ENCODE data around the gene REL.

The REL gene

DNA sequence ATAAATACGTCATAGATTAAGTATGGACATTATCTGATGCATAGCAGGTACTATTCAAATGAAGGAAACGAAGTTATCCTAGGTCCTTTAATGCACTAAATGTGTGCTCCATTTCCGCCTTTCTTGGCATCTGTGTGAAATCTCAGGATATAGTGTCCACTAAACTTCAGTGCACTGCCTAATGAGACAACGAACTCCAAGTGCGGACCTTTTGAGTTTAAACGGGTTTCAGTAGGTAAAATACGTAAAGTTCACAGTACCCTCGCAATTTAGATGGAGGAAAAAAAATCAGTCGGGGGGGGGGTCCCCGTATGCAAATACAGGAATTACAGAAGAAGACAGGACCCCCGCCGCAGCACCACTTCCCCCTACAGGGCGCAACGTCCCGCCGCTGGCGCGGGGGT is 729 bp upstream of the REL start:
- TF ChIP-seq CTCF (IDR thresholded peaks at IDR 0.05), result peak in 1 of 2 experiments; percentile 12
- intact Hi-C loops (cut with DNase I; ENCODE audit: low total_unique reads), result loop anchor here (5.0 kb wide), 1 partner anchor 123 kb away; the partner anchor contains the start of gene PAPOLG
- H3K27me3 ChIP-seq, result no peaks in the 10 kb centered on the region
- peak overlapping the region; percentile 79 to 95 for H3K27ac ChIP-seq
- H3K4me3 ChIP-seq, result peak overlapping the region; percentile 81 to 96
- H3K36me3 ChIP-seq, result no peaks in the 10 kb centered on the region
- DNase-seq, result no peak
- H3K4me1 ChIP-seq, result peaks cover 0 to 20% (median 9%) of the 10 kb centered on the region in 4 donors
- H3K9me3 ChIP-seq, result no peaks in the 10 kb centered on the region

GRCh38 chr2:60882971-60883753 is 1.8 kb downstream of the REL start:
- Histone ChIP-seq H3K4me1 (peaks cover 0 to 20% (median 9%) of the 10 kb centered on the region in 4 donors), H3K9me3 (no peaks in the 10 kb centered on the region), H3K27ac (peak overlapping the region; percentile 79 to 95), H3K4me3 (peak overlapping the region; percentile 81 to 96), H3K36me3 (no peaks in the 10 kb centered on the region), H3K27me3 (no peaks in the 10 kb centered on the region)
- TF ChIP-seq CTCF (IDR thresholded peaks at IDR 0.05), result no peak
- intact Hi-C loops (cut with DNase I; ENCODE audit: low total_unique reads), result loop anchor here (5.0 kb wide), 1 partner anchor 126 kb away; the partner anchor contains the start of gene PAPOLG
- no peak for DNase-seq

DNA sequence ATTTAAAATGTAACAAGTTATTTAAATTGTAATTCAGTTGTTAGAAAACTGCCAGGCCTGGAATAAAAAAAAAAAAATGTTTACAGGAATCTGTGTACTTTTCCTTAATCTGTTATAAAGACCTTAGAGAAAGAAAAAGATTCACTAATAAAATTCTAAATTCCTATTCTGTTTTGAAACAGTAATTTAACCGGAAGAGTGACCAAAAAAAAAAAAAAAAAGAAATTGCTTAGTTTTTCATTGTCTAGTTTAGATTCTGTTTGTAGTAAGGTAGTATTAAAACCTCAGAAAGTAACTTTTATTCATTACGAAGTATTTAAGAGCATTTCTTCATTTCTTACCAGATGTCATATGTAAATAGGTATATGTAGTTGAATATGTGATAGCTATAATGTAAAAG is 2.5 kb downstream of the REL start:
- Histone ChIP-seq H3K27ac (no peak overlapping the region), H3K36me3 (no peaks in the 10 kb centered on the region), H3K9me3 (no peaks in the 10 kb centered on the region), H3K4me1 (peaks cover 0 to 20% (median 9%) of the 10 kb centered on the region in 4 donors), H3K4me3 (peak overlapping the region in 1 of 2 donors; percentile 96), H3K27me3 (no peaks in the 10 kb centered on the region)
- no peak for DNase-seq
- TF ChIP-seq CTCF (IDR thresholded peaks at IDR 0.05), result no peak
- intact Hi-C loops (cut with DNase I; ENCODE audit: low total_unique reads), result loop anchor here (5.0 kb wide), 1 partner anchor 127 kb away; the partner anchor contains the start of gene PAPOLG

DNA sequence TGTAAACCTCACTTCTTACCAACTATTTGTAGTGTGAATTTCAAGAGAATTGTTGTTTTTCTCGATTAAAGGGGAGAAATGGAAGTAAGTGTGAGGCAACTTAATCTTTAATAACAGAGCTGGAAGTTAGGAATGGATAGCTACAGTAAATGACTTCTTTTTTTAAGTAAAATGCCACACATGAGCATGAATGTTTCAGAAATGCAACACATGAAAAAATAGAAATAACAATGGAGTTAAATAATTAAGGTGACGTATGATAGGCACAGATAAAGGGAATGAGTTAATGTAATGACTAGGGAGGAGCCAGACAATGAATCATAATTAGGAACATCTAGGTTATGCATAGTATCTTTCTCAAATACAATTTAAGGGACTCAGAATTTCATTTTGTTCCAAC is 3.4 kb downstream of the REL start:
- H3K4me3 ChIP-seq, result no peak overlapping the region
- no peaks in the 10 kb centered on the region for H3K9me3 ChIP-seq
- no peaks in the 10 kb centered on the region for H3K27me3 ChIP-seq
- TF ChIP-seq CTCF (IDR thresholded peaks at IDR 0.05), result no peak
- intact Hi-C loops (cut with DNase I; ENCODE audit: low total_unique reads), result loop anchor here (5.0 kb wide), 1 partner anchor 127 kb away; the partner anchor contains the start of gene PAPOLG
- no peak overlapping the region for H3K27ac ChIP-seq
- no peak for DNase-seq
- H3K36me3 ChIP-seq, result no peaks in the 10 kb centered on the region
- peaks cover 0 to 20% (median 9%) of the 10 kb centered on the region in 4 donors for H3K4me1 ChIP-seq

GRCh38 chr2:60885683-60886082 is 4.3 kb downstream of the REL start:
- H3K27ac ChIP-seq, result no peak overlapping the region
- no peak overlapping the region for H3K4me3 ChIP-seq
- no peak for DNase-seq
- H3K9me3 ChIP-seq, result no peaks in the 10 kb centered on the region
- H3K27me3 ChIP-seq, result no peaks in the 10 kb centered on the region
- intact Hi-C loops (cut with DNase I; ENCODE audit: low total_unique reads), result no loop called here
- no peak for TF ChIP-seq CTCF (IDR thresholded peaks at IDR 0.05)
- peaks cover 0 to 16% (median 9%) of the 10 kb centered on the region in 4 donors for H3K4me1 ChIP-seq
- H3K36me3 ChIP-seq, result no peaks in the 10 kb centered on the region
